Erythroblast (primary cell): ENCODE measurements around the gene PTCH1.

Experiments used
- GATA1 ChIP-seq: IDR thresholded peaks from 2 replicates; pipeline ENCODE4 v1.6.1; 2011; ENCODE audit warnings: low read depth, mild to moderate bottlenecking, control low read depth, low read length, moderate library complexity
- POLR2A ChIP-seq: IDR thresholded peaks from 2 replicates; pipeline ENCODE4 v1.6.1; 2011; ENCODE audit warnings: mild to moderate bottlenecking, low read length

DNA sequence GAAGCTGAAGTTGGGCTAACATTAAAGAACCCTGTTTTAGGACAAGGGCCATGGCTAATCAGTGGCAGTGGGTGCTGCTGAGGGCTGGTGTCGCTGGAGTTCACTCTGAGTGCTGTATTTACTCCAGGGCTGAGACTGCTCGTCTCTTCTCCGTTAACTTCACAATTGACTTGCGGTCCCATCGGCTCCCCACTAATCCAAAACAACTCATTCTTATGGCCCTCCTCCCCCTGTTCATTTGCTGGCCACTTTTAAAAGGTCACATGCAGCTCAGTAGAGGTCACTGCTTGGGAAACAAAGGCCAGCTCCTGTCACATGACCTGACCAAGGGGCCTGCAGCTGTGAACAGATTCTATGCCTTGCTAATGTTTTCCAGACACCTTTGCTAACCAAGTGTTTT is 38.4 kb downstream of the PTCH1 start:
- TF ChIP-seq POLR2A (no peak), GATA1 (no peak)
